Anterior cingulate cortex (tissue), 58 donors: ENCODE data around the gene CCSER2.
"Not testable (repeated sequence)": the region's sequence is repeated elsewhere in the genome, so short reads cannot be mapped to it uniquely, and the experiment has no call there.

Source experiments
- DNase-seq, 58 donors: peaks; one replicate each; lab custom pipeline; 2025; lab: John Stamatoyannopoulos, UW

CCSER2 gene

GRCh38 chr10:84510121-84510520 lies 181.7 kb downstream of the CCSER2 start:
- DNase-seq = no peak

GRCh38 chr10:84511106-84511505 lies 182.7 kb downstream of the CCSER2 start:
- no peak for DNase-seq

- DNase-seq = no peak
These were observed 183.4 kb downstream of the CCSER2 start for GRCh38 chr10:84511709-84512285.

GRCh38 chr10:84517554-84517953 lies 189.2 kb downstream of the CCSER2 start:
- no peak for DNase-seq

GRCh38 chr10:84519235-84519634 lies 190.8 kb downstream of the CCSER2 start:
- DNase-seq = no peak

- DNase-seq = no peak
These were observed 192.6 kb downstream of the CCSER2 start for GRCh38 chr10:84521013-84521412.

- DNase-seq = no peak
These were observed 193.1 kb downstream of the CCSER2 start for GRCh38 chr10:84521468-84521867.

- no peak for DNase-seq
These were observed 194.4 kb downstream of the CCSER2 start for GRCh38 chr10:84522612-84523462.

GRCh38 chr10:84523526-84523925 lies 195.1 kb downstream of the CCSER2 start:
- peak in 1 of 58 donors; percentile 33 for DNase-seq

- DNase-seq = no peak
These were observed 196.0 kb downstream of the CCSER2 start for GRCh38 chr10:84524435-84524834.

GRCh38 chr10:84525120-84525806 lies 196.9 kb downstream of the CCSER2 start:
- DNase-seq = no peak

GRCh38 chr10:84525807-84526182 lies 197.4 kb downstream of the CCSER2 start:
- not testable (repeated sequence) for DNase-seq

- not testable (repeated sequence) for DNase-seq
These were observed 199.0 kb downstream of the CCSER2 start for GRCh38 chr10:84527386-84527785.

- not testable (repeated sequence) for DNase-seq
These were observed 200.1 kb downstream of the CCSER2 start for GRCh38 chr10:84528526-84528925.

- no peak for DNase-seq
These were observed 202.4 kb downstream of the CCSER2 start for GRCh38 chr10:84530724-84531325.

- no peak for DNase-seq
These were observed 203.0 kb downstream of the CCSER2 start for GRCh38 chr10:84531396-84531795.

- DNase-seq = no peak
These were observed 205.8 kb downstream of the CCSER2 start for GRCh38 chr10:84534168-84534567.

GRCh38 chr10:84537447-84537931 lies 209.1 kb downstream of the CCSER2 start:
- peak in 21 of 58 donors; percentile 4 to 57 (median 15) for DNase-seq

- no peak for DNase-seq
These were observed 209.6 kb downstream of the CCSER2 start for GRCh38 chr10:84538036-84538435.

- DNase-seq = no peak
These were observed 210.8 kb downstream of the CCSER2 start for GRCh38 chr10:84539216-84539615.
